Adrenal gland (tissue), 19 donors: ENCODE measurements around the gene ZSWIM9. TPM values are rescaled to one million over a fixed set of nuclear protein-coding genes. Genes with fewer than 3 reads are reported as not detected.
A peak's percentile ranks its signal among the peaks of the same experiment; 100 is the strongest.

Experiments used
- DNase-seq, 7 donors: peaks; one replicate each; pipeline ENCODE4 v3.0.0-alpha.2; 2019 to 2020
- H3K27ac ChIP-seq, 5 donors: fragments of 200-600 bp; sonication (generic) in 4 of 5; 1 replicate in 3 of 5; 2 replicates in 2 of 5; pipeline versions ENCODE4 v1.5.1 to v1.8.0; 2016 to 2020; ENCODE audit warnings: mild to moderate bottlenecking in 1 of 5
- H3K27me3 ChIP-seq: fragments of 200-600 bp; 2 replicates; pipeline ENCODE4 v1.8.0; 2021
- H3K36me3 ChIP-seq, 2 donors: fragments of 200-600 bp; replicated peaks in 1 of 2; 1 replicate in 1 of 2; 2 replicates in 1 of 2; pipeline versions ENCODE4 v1.5.1 to v1.8.0; 2018 to 2022
- H3K4me1 ChIP-seq, 2 donors: fragments of 200-600 bp; replicated peaks in 1 of 2; 1 replicate in 1 of 2; 2 replicates in 1 of 2; pipeline versions ENCODE4 v1.5.1 to v1.8.0; 2018 to 2021
- H3K4me3 ChIP-seq, 4 donors: fragments of 200-600 bp; sonication (generic) in 3 of 4; one replicate each; pipeline ENCODE4 v1.5.1; 2016 to 2018
- H3K9me3 ChIP-seq, 3 donors: fragments of 200-600 bp; sonication (generic) in 1 of 3; replicated peaks in 1 of 3; 1 replicate in 2 of 3; 2 replicates in 1 of 3; pipeline versions ENCODE4 v1.5.1 to v1.8.0; 2016 to 2021
- CTCF ChIP-seq, 6 experiments: fragments of 450-650 bp in 4 of 6; fragments of 200-600 bp in 2 of 6; sonication (generic) in 1 of 6; IDR thresholded peaks; 1 replicate in 5 of 6; 2 replicates in 1 of 6; pipeline versions ENCODE4 v1.5.1 to v1.8.0; 2016 to 2021; ENCODE audit warnings: antibody characterized with exemption in 6 of 6, mild to moderate bottlenecking in 2 of 6, moderate library complexity in 1 of 6
- POLR2A ChIP-seq, 2 donors: fragments of 450-650 bp; IDR thresholded peaks; one replicate each; pipeline ENCODE4 v1.6.1; 2017; ENCODE audit warnings: antibody characterized with exemption in 2 of 2, mild to moderate bottlenecking in 2 of 2, moderate library complexity in 1 of 2
- WGBS, 4 donors: extraction: QIAGEN DNeasy Blood & Tissue Kit in 2 of 4; methylation state at CpG; one replicate each; pipeline versions ENCODE4 v1.1.5 to v1.1.7; 2013 to 2017; 5-methylcytosine and 5-hydroxymethylcytosine counted together
- intact Hi-C, 2 donors: fragments of 100-400 bp; cut with DNase I; formaldehyde crosslinking; loops; one replicate each; pipeline versions ENCODE4 v1.14.1 to v1.15.0; 2022 to 2023
- long read RNA-seq, 10 donors: library from polyadenylated mRNA in 3 of 10; unstranded in 2 of 10; stranded (forward) in 1 of 10; transcript quantifications; one replicate each; pipeline ENCODE4 v2.0.0 and lab custom pipeline, GENCODE V29; 2021 to 2026
- polyA plus RNA-seq, 3 donors: library from polyadenylated mRNA; stranded (reverse); fragments of 200-250 nt in 2 of 3; fragments of 350-450 nt in 1 of 3; fragmentation: Illumina TruSeq in 1 of 3; extraction: RNeasy Lipid Tissue Mini Kit (QIAGEN cat#74804) in 1 of 3; gene quantifications; one replicate each; pipeline ENCODE4 v1.2.3, GENCODE V29; 2013 to 2014
- total RNA-seq, 9 donors: library from RNA; depleted of rRNA in 4 of 9; stranded (reverse); fragments of >200 nt in 4 of 9; fragments of 120-200 nt in 1 of 9; fragmentation: NEBNext Ultra II Directional in 1 of 9; extraction: Animal tissue kit (Norgen Biotek cat#: 25700) in 1 of 9; gene quantifications; one replicate each; pipeline versions ENCODE4 v1.1.0 to v1.2.4, GENCODE V29; 2013 to 2023
- donor health status: healthy with polysubstance abuse.
- donor health status: Bipolar disorder and iron deficiency.
- donor health status: DM: yes; HTN: yes; CAD: no.
- donor health status: DM: no; HTN: no; CAD: no.
- donor health status: DM: no; HTN: no; CAD: no.
- donor health status: DM: yes; HTN: yes; CAD: no.

The ZSWIM9 gene
- total RNA-seq (1 to 10 TPM in 7 of 9 donors, under 1 TPM in 2; 0.52 to 8.0 (median 4.2) TPM), polyA plus RNA-seq (1 to 10 TPM; 1.9 to 5.7 (median 2.6) TPM)
- long read RNA-seq, donor 1: 0 reads
- long read RNA-seq, donor 2: 0 reads
- long read RNA-seq, donor 3: 0 reads
- long read RNA-seq, donor 4, partial matches to known transcripts: 0 of 1 reads
- long read RNA-seq, donor 4, other reads (novel, unspliced or antisense): 1 of 1 reads
- long read RNA-seq, donor 5, partial matches to known transcripts: 1 of 2 reads
- long read RNA-seq, donor 5, other reads (novel, unspliced or antisense): 1 of 2 reads
- long read RNA-seq, donor 6: 0 reads
- long read RNA-seq, donor 7, partial matches to known transcripts: 0 of 1 reads
- long read RNA-seq, donor 7, other reads (novel, unspliced or antisense): 0 of 1 reads
- long read RNA-seq, donor 8: 0 reads
- long read RNA-seq, donor 9: 0 reads
- long read RNA-seq, donor 10: 0 reads

- H3K36me3 ChIP-seq: peaks cover 0 to 6% of the 10 kb centered on the region in 2 donors
- no peaks in the 10 kb centered on the region for H3K9me3 ChIP-seq
- peak; percentile 90 to 93 (median 92) for DNase-seq
- intact Hi-C loops: no loop called here
- H3K27ac ChIP-seq: peak within 1 kb of the TSS; percentile 84 to 95 (median 87)
- 1% methylated on average over 20 to 82 of the region's 82 CpGs for WGBS, 4 donors
- H3K4me3 ChIP-seq: peak within 1 kb of the TSS; percentile 59 to 88 (median 82)
- no peaks in the 10 kb centered on the region for H3K27me3 ChIP-seq
- H3K4me1 ChIP-seq: peaks cover 4 to 10% of the 10 kb centered on the region in 2 donors
- TF ChIP-seq POLR2A (IDR thresholded peaks at IDR 0.05): peak in 1 of 2 donors; percentile 46
- TF ChIP-seq CTCF (IDR thresholded peaks at IDR 0.05): peak in 1 of 6 experiments; percentile 32
These were observed at the start of gene ZSWIM9, which contains the start of gene LIG1 for GRCh38 chr19:48169939-48170803. Gene ZSWIM9 (plus strand): TSS chr19:48170680. CDS start chr19:48171803, 1,123 bp downstream. Gene LIG1 (minus strand): TSS chr19:48170344. CDS start chr19:48165566, 4,778 bp downstream.

- Histone ChIP-seq H3K27me3 (no peaks in the 10 kb centered on the region), H3K9me3 (no peaks in the 10 kb centered on the region), H3K36me3 (no peaks in the 10 kb centered on the region), H3K4me3 (no peak overlapping the region), H3K4me1 (no peaks in the 10 kb centered on the region), H3K27ac (peak overlapping the region in 1 of 5 donors; percentile 68)
- intact Hi-C loops: no loop called here
- DNase-seq: no peak
- no peak for TF ChIP-seq POLR2A (IDR thresholded peaks at IDR 0.05)
- no peak for TF ChIP-seq CTCF (IDR thresholded peaks at IDR 0.05)
- 89 to 97% (median 94%) methylated on average over 8 to 14 of the region's 14 CpGs for WGBS, 4 donors
These were observed 49.4 kb upstream of the ZSWIM9 start for GRCh38 chr19:48121066-48121465.

- no peak for TF ChIP-seq CTCF (IDR thresholded peaks at IDR 0.05)
- TF ChIP-seq POLR2A (IDR thresholded peaks at IDR 0.05): no peak
- Histone ChIP-seq H3K27ac (peak overlapping the region in 2 of 5 donors; percentile 68 to 79), H3K9me3 (no peaks in the 10 kb centered on the region), H3K27me3 (no peaks in the 10 kb centered on the region), H3K36me3 (no peaks in the 10 kb centered on the region), H3K4me1 (no peaks in the 10 kb centered on the region), H3K4me3 (no peak overlapping the region)
- intact Hi-C loops: no loop called here
- peak in 5 of 7 donors; percentile 32 to 88 (median 51) for DNase-seq
- WGBS, 4 donors: 60 to 88% (median 76%) methylated on average over 8 to 10 of the region's 10 CpGs
These were observed 48.5 kb upstream of the ZSWIM9 start for GRCh38 chr19:48121909-48122371.

GRCh38 chr19:48122421-48122820 lies 48.1 kb upstream of the ZSWIM9 start:
- DNase-seq: no peak
- Histone ChIP-seq H3K36me3 (no peaks in the 10 kb centered on the region), H3K9me3 (no peaks in the 10 kb centered on the region), H3K27ac (peak overlapping the region in 2 of 5 donors; percentile 68 to 79), H3K4me3 (no peak overlapping the region), H3K4me1 (no peaks in the 10 kb centered on the region), H3K27me3 (no peaks in the 10 kb centered on the region)
- 80 to 93% (median 83%) methylated on average over 14 of the region's 14 CpGs for WGBS, 4 donors
- TF ChIP-seq CTCF (IDR thresholded peaks at IDR 0.05) (no peak), POLR2A (IDR thresholded peaks at IDR 0.05) (no peak)
- intact Hi-C loops: no loop called here
